ENCODE measurements around the gene CREBRF.
"Not testable (repeated sequence)": the region's sequence is repeated elsewhere in the genome, so short reads cannot be mapped to it uniquely, and the experiment has no call there.

CREBRF gene

GRCh38 chr5:173032730-173033129, 23.4 kb upstream of the CREBRF start:
- no peak for DNase-seq
- in situ Hi-C loops (cut with MboI; ENCODE audit: low pct_unique_long_range_greater_than_20kb, low sequenced_read_pairs) = no loop called here

GRCh38 chr5:173033923-173034322, 22.2 kb upstream of the CREBRF start:
- in situ Hi-C loops (cut with MboI; ENCODE audit: low pct_unique_long_range_greater_than_20kb, low sequenced_read_pairs) = no loop called here

GRCh38 chr5:173035904-173036707, 20.0 kb upstream of the CREBRF start:
- in situ Hi-C loops (cut with MboI; ENCODE audit: low pct_unique_long_range_greater_than_20kb, low sequenced_read_pairs) = no loop called here

More at GRCh38 chr5:173033923-173034322, 22.2 kb upstream of the CREBRF start:
- DNase-seq = no peak

GRCh38 chr5:173039188-173039587, 17.0 kb upstream of the CREBRF start:
- DNase-seq = no peak
- in situ Hi-C loops (cut with MboI; ENCODE audit: low pct_unique_long_range_greater_than_20kb, low sequenced_read_pairs) = no loop called here

More at GRCh38 chr5:173035904-173036707, 20.0 kb upstream of the CREBRF start:
- DNase-seq = no peak

- in situ Hi-C loops (cut with MboI; ENCODE audit: low pct_unique_long_range_greater_than_20kb, low sequenced_read_pairs) = no loop called here
- no peak for DNase-seq
Measured at GRCh38 chr5:173039964-173040363, 16.2 kb upstream of the CREBRF start.

GRCh38 chr5:173041881-173042762, 14.0 kb upstream of the CREBRF start:
- in situ Hi-C loops (cut with MboI; ENCODE audit: low pct_unique_long_range_greater_than_20kb, low sequenced_read_pairs) = no loop called here
- no peak for DNase-seq

- no peak for DNase-seq
- in situ Hi-C loops (cut with MboI; ENCODE audit: low pct_unique_long_range_greater_than_20kb, low sequenced_read_pairs) = no loop called here
Measured at GRCh38 chr5:173042763-173043107, 13.4 kb upstream of the CREBRF start.

GRCh38 chr5:173045474-173045873, 10.7 kb upstream of the CREBRF start:
- in situ Hi-C loops (cut with MboI; ENCODE audit: low pct_unique_long_range_greater_than_20kb, low sequenced_read_pairs) = no loop called here
- DNase-seq = no peak

- in situ Hi-C loops (cut with MboI; ENCODE audit: low pct_unique_long_range_greater_than_20kb, low sequenced_read_pairs); DNase-seq: not testable (repeated sequence)
Measured at GRCh38 chr5:173047096-173047837, 8.9 kb upstream of the CREBRF start.

GRCh38 chr5:173047838-173048105, 8.4 kb upstream of the CREBRF start:
- in situ Hi-C loops (cut with MboI; ENCODE audit: low pct_unique_long_range_greater_than_20kb, low sequenced_read_pairs) = no loop called here

GRCh38 chr5:173050791-173051190, 5.4 kb upstream of the CREBRF start:
- no peak for DNase-seq
- in situ Hi-C loops (cut with MboI; ENCODE audit: low pct_unique_long_range_greater_than_20kb, low sequenced_read_pairs) = no loop called here

More at GRCh38 chr5:173047838-173048105, 8.4 kb upstream of the CREBRF start:
- DNase-seq = no peak

- in situ Hi-C loops (cut with MboI; ENCODE audit: low pct_unique_long_range_greater_than_20kb, low sequenced_read_pairs) = no loop called here
- no peak for DNase-seq
Measured at GRCh38 chr5:173051746-173052145, 4.4 kb upstream of the CREBRF start.

- in situ Hi-C loops (cut with MboI; ENCODE audit: low pct_unique_long_range_greater_than_20kb, low sequenced_read_pairs) = no loop called here
- DNase-seq = no peak
Measured at GRCh38 chr5:173053041-173053440, 3.1 kb upstream of the CREBRF start.

- no peak for DNase-seq
- in situ Hi-C loops (cut with MboI; ENCODE audit: low pct_unique_long_range_greater_than_20kb, low sequenced_read_pairs) = no loop called here
Measured at GRCh38 chr5:173055042-173055721, 970 bp upstream of the CREBRF start.

- no peak for DNase-seq
- in situ Hi-C loops (cut with MboI; ENCODE audit: low pct_unique_long_range_greater_than_20kb, low sequenced_read_pairs) = no loop called here
Measured at GRCh38 chr5:173055722-173055982, 500 bp upstream of the CREBRF start.

GRCh38 chr5:173056783-173057061, 570 bp downstream of the CREBRF start:
- DNase-seq = no peak

GRCh38 chr5:173057062-173057924, 1.1 kb downstream of the CREBRF start:
- in situ Hi-C loops (cut with MboI; ENCODE audit: low pct_unique_long_range_greater_than_20kb, low sequenced_read_pairs) = no loop called here
- DNase-seq = peak; percentile 97

More at GRCh38 chr5:173056783-173057061, 570 bp downstream of the CREBRF start:
- in situ Hi-C loops (cut with MboI; ENCODE audit: low pct_unique_long_range_greater_than_20kb, low sequenced_read_pairs) = no loop called here

- no peak for DNase-seq
- in situ Hi-C loops (cut with MboI; ENCODE audit: low pct_unique_long_range_greater_than_20kb, low sequenced_read_pairs) = no loop called here
Measured at GRCh38 chr5:173062141-173062540, 6.0 kb downstream of the CREBRF start.

GRCh38 chr5:173065155-173065554, 9.0 kb downstream of the CREBRF start:
- in situ Hi-C loops (cut with MboI; ENCODE audit: low pct_unique_long_range_greater_than_20kb, low sequenced_read_pairs) = no loop called here
- DNase-seq = peak; percentile 31

All from KBM-7 (cell line).